Stomach (tissue), 9 donors: ENCODE measurements around the gene DCAF11. TPM values are rescaled to one million over a fixed set of nuclear protein-coding genes. Genes with fewer than 3 reads are reported as not detected.

Experiments used
- DNase-seq, 2 donors: peaks; one replicate each; pipeline versions ENCODE4 v3.0.0 to v3.0.0-alpha.2; 2013 to 2019
- H3K27ac ChIP-seq, 5 donors: fragments of 200-600 bp in 4 of 5; sonication (generic) in 4 of 5; one replicate each; pipeline ENCODE4 v1.5.1; 2013 to 2019; ENCODE audit warnings: mild to moderate bottlenecking in 1 of 5, moderate library complexity in 1 of 5
- H3K27me3 ChIP-seq, 3 donors: fragments of 200-600 bp; sonication (generic); one replicate each; pipeline ENCODE4 v1.5.1; 2017 to 2019; ENCODE audit warnings: mixed run types in 1 of 3
- H3K36me3 ChIP-seq, 4 donors: fragments of 200-600 bp; sonication (generic); 1 replicate in 3 of 4; 2 replicates in 1 of 4; pipeline ENCODE4 v1.5.1; 2016 to 2019
- H3K4me1 ChIP-seq, 4 donors: fragments of 200-600 bp; sonication (generic); one replicate each; pipeline ENCODE4 v1.5.1; 2016 to 2019
- H3K4me3 ChIP-seq, 4 donors: fragments of 200-600 bp; sonication (generic) in 3 of 4; one replicate each; pipeline ENCODE4 v1.5.1; 2016 to 2019; ENCODE audit warnings: mild to moderate bottlenecking in 1 of 4
- H3K9me3 ChIP-seq, 4 donors: fragments of 200-600 bp; sonication (generic); one replicate each; pipeline ENCODE4 v1.5.1; 2016 to 2019
- EP300 ChIP-seq: sonication (generic); formaldehyde crosslinking; IDR thresholded peaks from one replicate; pipeline ENCODE4 v1.6.1; 2017; ENCODE audit warnings: antibody characterized with exemption
- POLR2A ChIP-seq, 4 donors: fragments of 450-650 bp; IDR thresholded peaks; one replicate each; pipeline ENCODE4 v1.6.1; 2016; ENCODE audit warnings: antibody characterized with exemption in 4 of 4, control low read depth in 2 of 4, mild to moderate bottlenecking in 1 of 4, moderate library complexity in 1 of 4
- POLR2AphosphoS5 ChIP-seq, 3 donors: sonication (generic); formaldehyde crosslinking; IDR thresholded peaks; one replicate each; pipeline ENCODE4 v1.6.1; 2016; ENCODE audit warnings: antibody characterized with exemption in 3 of 3
- WGBS, 5 donors: extraction: QIAGEN DNeasy Blood & Tissue Kit in 3 of 5; methylation state at CpG; one replicate each; pipeline versions ENCODE4 v1.1.5 to v1.1.7; 2013 to 2018; 5-methylcytosine and 5-hydroxymethylcytosine counted together
- intact Hi-C: fragments of 100-400 bp; cut with DNase I; formaldehyde crosslinking; loops from one replicate; pipeline ENCODE4 v1.15.1; 2023; ENCODE audit warnings: low total_unique reads
- polyA plus RNA-seq, 3 donors: library from polyadenylated mRNA; stranded (reverse); fragments of 200-250 nt; gene quantifications; one replicate each; pipeline ENCODE4 v1.2.3, GENCODE V29; 2013
- total RNA-seq, 5 donors: library from RNA; depleted of rRNA; stranded (reverse); fragments of >200 nt; gene quantifications; one replicate each; pipeline versions ENCODE4 v1.1.0 to v1.2.3, GENCODE V29; 2014 to 2016
- TF ChIP-seq, protein P1 (sequence below), 7 experiments: fragments of 450-650 bp in 4 of 7; fragments of 200-600 bp in 3 of 7; sonication (generic) in 3 of 7; IDR thresholded peaks; one replicate each; pipeline ENCODE4 v1.5.1; 2016 to 2019; ENCODE audit warnings: antibody characterized with exemption in 7 of 7, control low read depth in 2 of 7, mild to moderate bottlenecking in 1 of 7
- donor health status: healthy with polysubstance abuse.
- donor health status: Bipolar disorder and iron deficiency.
- donor health status: healthy.

DCAF11 gene
- total and polyA plus RNA-seq, 8 donors: 27.7 to 396 (median 65.4) TPM

DNA sequence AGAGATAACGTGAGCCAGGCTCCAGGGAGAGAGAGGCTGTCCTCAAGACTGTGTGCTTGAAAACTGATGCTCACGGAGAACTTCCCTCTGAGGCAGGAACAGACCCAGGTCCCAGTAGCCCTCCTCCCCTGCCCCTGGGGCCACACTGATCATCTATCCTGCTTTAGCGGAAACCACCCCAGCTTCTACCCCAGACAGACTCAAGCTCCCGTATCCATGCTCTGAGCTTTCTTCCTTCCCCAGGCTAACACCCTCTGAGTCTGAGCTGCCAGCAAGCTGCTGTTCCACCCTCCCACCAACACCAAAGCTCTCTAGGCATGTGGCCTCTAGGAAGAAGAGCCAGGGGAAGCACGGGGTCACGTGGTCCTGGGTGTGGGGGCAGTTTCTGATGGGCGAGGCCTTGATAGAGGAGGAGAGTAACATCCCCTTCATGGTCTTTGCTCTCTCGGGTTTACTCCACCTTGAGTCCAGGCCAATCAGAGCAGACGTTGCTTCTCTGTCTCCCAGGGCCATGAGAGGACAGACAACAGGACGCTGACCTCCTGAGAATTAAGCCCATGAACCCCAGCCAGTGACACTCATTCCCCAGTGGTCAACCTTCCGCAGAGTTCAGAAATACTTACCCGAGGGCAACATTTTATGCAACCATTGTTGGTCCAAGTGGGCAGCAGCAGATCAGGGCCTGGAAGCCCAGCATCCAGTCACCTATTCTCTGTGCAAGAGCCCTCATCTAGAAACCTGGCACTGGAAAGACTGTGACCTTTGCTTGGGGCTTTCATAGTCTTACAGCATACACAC is 19.1 kb upstream of the DCAF11 start:
- H3K4me1 ChIP-seq: peaks cover 10 to 55% (median 40%) of the 10 kb centered on the region in 4 donors
- no peak for TF ChIP-seq EP300
- TF ChIP-seq, protein P1, sequence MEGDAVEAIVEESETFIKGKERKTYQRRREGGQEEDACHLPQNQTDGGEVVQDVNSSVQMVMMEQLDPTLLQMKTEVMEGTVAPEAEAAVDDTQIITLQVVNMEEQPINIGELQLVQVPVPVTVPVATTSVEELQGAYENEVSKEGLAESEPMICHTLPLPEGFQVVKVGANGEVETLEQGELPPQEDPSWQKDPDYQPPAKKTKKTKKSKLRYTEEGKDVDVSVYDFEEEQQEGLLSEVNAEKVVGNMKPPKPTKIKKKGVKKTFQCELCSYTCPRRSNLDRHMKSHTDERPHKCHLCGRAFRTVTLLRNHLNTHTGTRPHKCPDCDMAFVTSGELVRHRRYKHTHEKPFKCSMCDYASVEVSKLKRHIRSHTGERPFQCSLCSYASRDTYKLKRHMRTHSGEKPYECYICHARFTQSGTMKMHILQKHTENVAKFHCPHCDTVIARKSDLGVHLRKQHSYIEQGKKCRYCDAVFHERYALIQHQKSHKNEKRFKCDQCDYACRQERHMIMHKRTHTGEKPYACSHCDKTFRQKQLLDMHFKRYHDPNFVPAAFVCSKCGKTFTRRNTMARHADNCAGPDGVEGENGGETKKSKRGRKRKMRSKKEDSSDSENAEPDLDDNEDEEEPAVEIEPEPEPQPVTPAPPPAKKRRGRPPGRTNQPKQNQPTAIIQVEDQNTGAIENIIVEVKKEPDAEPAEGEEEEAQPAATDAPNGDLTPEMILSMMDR (IDR thresholded peaks at IDR 0.05): no peak
- no peak for TF ChIP-seq POLR2AphosphoS5 (IDR thresholded peaks at IDR 0.05)
- TF ChIP-seq POLR2A (IDR thresholded peaks at IDR 0.05): no peak
- H3K27ac ChIP-seq: peak overlapping the region; percentile 94 to 99 (median 95)
- no peaks in the 10 kb centered on the region for H3K27me3 ChIP-seq
- intact Hi-C loops: no loop called here
- DNase-seq: peak in 1 of 2 donors; percentile 66
- peaks cover 0 to 27% (median 25%) of the 10 kb centered on the region in 4 donors for H3K36me3 ChIP-seq
- 57 to 63% (median 59%) methylated on average over 12 of the region's 12 CpGs for WGBS, 5 donors
- no peaks in the 10 kb centered on the region for H3K9me3 ChIP-seq
- peak overlapping the region; percentile 70 to 85 (median 74) for H3K4me3 ChIP-seq

DNA sequence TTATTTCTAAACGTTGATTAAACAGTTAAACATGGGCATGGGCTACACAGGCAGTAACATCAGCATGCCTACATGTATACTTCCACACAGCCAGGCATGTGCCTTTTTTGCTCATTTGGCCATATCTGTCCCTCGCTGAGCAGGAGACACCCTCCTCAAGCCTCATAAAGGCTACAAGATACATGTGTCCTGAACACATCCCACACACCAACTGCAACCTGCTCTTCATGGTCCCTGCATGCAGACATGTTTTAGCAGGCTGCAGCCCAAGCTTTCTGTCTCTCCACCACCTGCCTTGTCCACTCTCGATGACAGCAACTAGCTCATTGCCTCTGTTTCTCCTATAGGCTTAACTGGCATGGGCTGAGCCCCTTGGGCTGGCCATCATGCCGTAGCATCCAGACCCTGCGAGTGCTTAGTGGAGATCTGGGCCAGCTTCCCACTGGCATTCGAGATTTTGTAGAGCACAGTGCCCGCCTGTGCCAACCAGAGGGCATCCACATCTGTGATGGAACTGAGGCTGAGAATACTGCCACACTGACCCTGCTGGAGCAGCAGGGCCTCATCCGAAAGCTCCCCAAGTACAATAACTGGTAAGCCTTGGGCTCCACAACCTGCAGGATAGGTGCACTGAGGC is 17.9 kb upstream of the DCAF11 start:
- WGBS, 5 donors: 94 to 97% (median 95%) methylated on average over 8 of the region's 8 CpGs
- intact Hi-C loops: no loop called here
- Histone ChIP-seq H3K36me3 (peaks cover 0 to 37% (median 30%) of the 10 kb centered on the region in 4 donors), H3K4me1 (peaks cover 7 to 43% (median 37%) of the 10 kb centered on the region in 4 donors), H3K4me3 (no peak overlapping the region), H3K9me3 (no peaks in the 10 kb centered on the region), H3K27me3 (no peaks in the 10 kb centered on the region), H3K27ac (no peak overlapping the region)
- no peak for DNase-seq
- TF ChIP-seq POLR2AphosphoS5 (IDR thresholded peaks at IDR 0.05) (no peak), EP300 (no peak), POLR2A (IDR thresholded peaks at IDR 0.05) (no peak)
- TF ChIP-seq, protein P1 (IDR thresholded peaks at IDR 0.05): no peak

DNA sequence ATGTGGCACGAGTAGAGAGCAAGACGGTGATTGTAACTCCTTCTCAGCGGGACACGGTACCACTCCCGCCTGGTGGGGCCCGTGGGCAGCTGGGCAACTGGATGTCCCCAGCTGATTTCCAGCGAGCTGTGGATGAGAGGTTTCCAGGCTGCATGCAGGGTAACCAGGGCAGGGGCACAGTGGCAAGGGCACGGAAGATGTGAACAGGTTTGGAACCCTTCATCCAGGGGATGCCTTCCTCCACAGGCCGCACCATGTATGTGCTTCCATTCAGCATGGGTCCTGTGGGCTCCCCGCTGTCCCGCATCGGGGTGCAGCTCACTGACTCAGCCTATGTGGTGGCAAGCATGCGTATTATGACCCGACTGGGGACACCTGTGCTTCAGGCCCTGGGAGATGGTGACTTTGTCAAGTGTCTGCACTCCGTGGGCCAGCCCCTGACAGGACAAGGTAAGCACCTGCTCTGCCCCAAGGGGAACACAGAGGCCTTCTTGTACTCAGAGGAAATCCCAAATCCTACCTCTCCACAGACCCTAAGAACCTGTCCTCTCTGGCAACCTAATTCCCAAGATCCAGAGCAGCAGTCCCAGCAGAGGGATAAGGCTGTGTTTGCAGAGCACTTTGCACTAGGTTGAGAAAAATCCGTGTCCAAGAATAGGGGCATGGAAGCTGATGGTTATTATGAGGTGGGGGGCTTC is 16.2 kb upstream of the DCAF11 start:
- Histone ChIP-seq H3K27me3 (no peaks in the 10 kb centered on the region), H3K4me3 (no peak overlapping the region), H3K9me3 (no peaks in the 10 kb centered on the region), H3K36me3 (peaks cover 0 to 46% (median 40%) of the 10 kb centered on the region in 4 donors), H3K27ac (no peak overlapping the region), H3K4me1 (peaks cover 0 to 26% (median 26%) of the 10 kb centered on the region in 4 donors)
- WGBS, 5 donors: 87 to 96% (median 93%) methylated on average over 9 to 16 of the region's 16 CpGs
- TF ChIP-seq POLR2A (IDR thresholded peaks at IDR 0.05): no peak
- TF ChIP-seq POLR2AphosphoS5 (IDR thresholded peaks at IDR 0.05): no peak
- TF ChIP-seq, protein P1 (IDR thresholded peaks at IDR 0.05): no peak
- TF ChIP-seq EP300: no peak
- no peak for DNase-seq
- intact Hi-C loops: no loop called here
